ENCODE results near the gene TEDC1.
A peak's percentile ranks its signal among the peaks of the same experiment; 100 is the strongest.

TEDC1 gene

DNA sequence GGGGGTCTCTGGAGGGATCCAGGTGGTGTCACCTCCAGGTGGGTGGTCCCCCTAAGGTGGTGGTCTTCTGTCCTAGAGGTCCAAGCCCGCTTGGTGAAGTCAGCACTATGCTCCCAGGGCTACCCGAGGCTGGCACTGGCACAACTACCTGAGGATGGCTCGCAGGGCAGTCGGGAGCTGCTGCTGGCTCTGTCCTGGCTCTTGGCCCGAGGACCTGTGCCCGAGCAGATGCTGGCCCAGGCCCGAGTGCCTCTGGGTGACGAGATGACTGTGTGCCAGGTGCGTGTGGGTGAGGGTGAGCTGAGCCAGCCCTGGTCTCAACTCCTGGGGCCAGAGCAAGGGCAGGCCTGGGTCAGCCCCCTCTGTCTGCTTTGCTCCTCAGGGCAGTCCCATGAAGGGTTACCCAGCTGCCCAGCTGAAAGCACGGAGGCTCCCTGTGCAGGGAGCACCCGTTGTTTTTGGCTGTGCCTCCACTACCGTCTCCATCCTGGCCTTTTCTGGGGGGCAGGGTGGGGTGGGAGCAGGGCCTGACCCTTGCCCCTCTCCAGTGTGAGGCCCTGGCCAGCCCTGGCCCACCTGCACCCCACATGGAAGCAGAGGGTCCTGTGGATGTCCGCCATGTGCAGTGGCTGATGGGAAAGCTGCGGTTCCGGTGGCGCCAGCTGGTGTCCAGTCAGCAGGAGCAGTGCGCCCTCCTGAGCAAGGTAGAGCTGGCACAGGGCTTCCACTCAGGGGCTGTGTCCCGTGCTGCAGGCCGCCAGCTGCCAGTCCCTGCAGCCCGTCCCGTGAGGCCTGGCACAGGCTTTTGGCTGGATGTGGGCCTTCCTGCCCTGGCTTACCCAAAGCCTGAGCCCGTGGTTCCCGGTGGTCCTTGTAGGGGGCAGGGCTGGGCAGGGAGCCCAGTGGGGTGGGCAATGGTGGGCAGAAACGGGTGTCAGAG, 1.3 kb downstream of the TEDC1 start:
- DNase-seq: no peak
- H3K36me3 ChIP-seq (ENCODE audit: control insufficient read depth in 1 of 2, insufficient read depth in 2 of 2, low read depth in 1 of 2, low read length in 2 of 2): peaks cover 0 to 11% of the 10 kb centered on the region in 2 experiments
- peaks cover 1% of the 10 kb centered on the region for H3K79me1 ChIP-seq (replicated peaks; ENCODE audit: low read length, poor library complexity, severe bottlenecking)
- no peak overlapping the region for H3K14ac ChIP-seq (ENCODE audit: low read length in 2 of 2)
- H3K4me2 ChIP-seq (ENCODE audit: low read length, poor library complexity, severe bottlenecking): no peak overlapping the region
- H3K4ac ChIP-seq (ENCODE audit: low read depth in 1 of 2, low read length in 2 of 2): no peak overlapping the region
- no peaks in the 10 kb centered on the region for H3K9me3 ChIP-seq (ENCODE audit: control insufficient read depth, low read length)
- peaks cover 24% of the 10 kb centered on the region for H3K4me1 ChIP-seq (ENCODE audit: control insufficient read depth, insufficient read depth, low read depth, low read length)
- no peak overlapping the region for H4K8ac ChIP-seq (ENCODE audit: low read length)
- H2AK5ac ChIP-seq (ENCODE audit: low read length, severe bottlenecking): no peak overlapping the region
- H2BK15ac ChIP-seq (ENCODE audit: low read depth, poor library complexity, severe bottlenecking): no peak overlapping the region
- peaks cover 0 to 13% of the 10 kb centered on the region in 2 experiments for H3K27me3 ChIP-seq (ENCODE audit: control insufficient read depth in 1 of 2, insufficient read depth in 1 of 2, low read length in 2 of 2)
- H3K9ac ChIP-seq (ENCODE audit: low read length): no peak overlapping the region
- 92% methylated on average over 24 of the region's 24 CpGs for WGBS
- H2BK5ac ChIP-seq (ENCODE audit: low read depth, low read length, poor library complexity, severe bottlenecking): no peak overlapping the region
- no peak overlapping the region for H2BK120ac ChIP-seq (ENCODE audit: low read depth, low read length)
- H2AFZ ChIP-seq (ENCODE audit: low read depth, low read length): no peak overlapping the region
- no peak overlapping the region for H4K91ac ChIP-seq (ENCODE audit: low read length)
- no peak overlapping the region for H3K18ac ChIP-seq (ENCODE audit: low read depth in 1 of 2, low read length in 2 of 2)
- peak overlapping the region in 1 of 2 experiments; percentile 80 for H3K4me3 ChIP-seq (ENCODE audit: insufficient read depth in 1 of 2, low read depth in 1 of 2, low read length in 2 of 2)
- peak overlapping the region in 1 of 2 experiments; percentile 10 for H2BK12ac ChIP-seq (ENCODE audit: low read length in 2 of 2)
- H3K27ac ChIP-seq (ENCODE audit: low read length, poor library complexity, severe bottlenecking): no peak overlapping the region
- no peak overlapping the region for H3K23ac ChIP-seq (ENCODE audit: low read length in 2 of 2)

- H2AK5ac ChIP-seq (ENCODE audit: low read length, severe bottlenecking): no peak overlapping the region
- peaks cover 24% of the 10 kb centered on the region for H3K4me1 ChIP-seq (ENCODE audit: control insufficient read depth, insufficient read depth, low read depth, low read length)
- no peak overlapping the region for H3K27ac ChIP-seq (ENCODE audit: low read length, poor library complexity, severe bottlenecking)
- 91% methylated on average over 20 of the region's 20 CpGs for WGBS
- H3K79me1 ChIP-seq (replicated peaks; ENCODE audit: low read length, poor library complexity, severe bottlenecking): peaks cover 1% of the 10 kb centered on the region
- no peak overlapping the region for H3K4ac ChIP-seq (ENCODE audit: low read depth in 1 of 2, low read length in 2 of 2)
- no peak overlapping the region for H4K91ac ChIP-seq (ENCODE audit: low read length)
- H3K27me3 ChIP-seq (ENCODE audit: control insufficient read depth in 1 of 2, insufficient read depth in 1 of 2, low read length in 2 of 2): peaks cover 0 to 6% of the 10 kb centered on the region in 2 experiments
- no peak overlapping the region for H4K8ac ChIP-seq (ENCODE audit: low read length)
- no peak for DNase-seq
- no peak overlapping the region for H3K4me2 ChIP-seq (ENCODE audit: low read length, poor library complexity, severe bottlenecking)
- no peak overlapping the region for H3K9ac ChIP-seq (ENCODE audit: low read length)
- no peaks in the 10 kb centered on the region for H3K9me3 ChIP-seq (ENCODE audit: control insufficient read depth, low read length)
- H3K4me3 ChIP-seq (ENCODE audit: insufficient read depth in 1 of 2, low read depth in 1 of 2, low read length in 2 of 2): no peak overlapping the region
- H2BK15ac ChIP-seq (ENCODE audit: low read depth, poor library complexity, severe bottlenecking): no peak overlapping the region
- peaks cover 0 to 18% of the 10 kb centered on the region in 2 experiments for H3K36me3 ChIP-seq (ENCODE audit: control insufficient read depth in 1 of 2, insufficient read depth in 2 of 2, low read depth in 1 of 2, low read length in 2 of 2)
- H2BK120ac ChIP-seq (ENCODE audit: low read depth, low read length): no peak overlapping the region
- H3K18ac ChIP-seq (ENCODE audit: low read depth in 1 of 2, low read length in 2 of 2): no peak overlapping the region
- H2AFZ ChIP-seq (ENCODE audit: low read depth, low read length): no peak overlapping the region
- no peak overlapping the region for H3K14ac ChIP-seq (ENCODE audit: low read length in 2 of 2)
- no peak overlapping the region for H3K23ac ChIP-seq (ENCODE audit: low read length in 2 of 2)
- no peak overlapping the region for H2BK12ac ChIP-seq (ENCODE audit: low read length in 2 of 2)
- H2BK5ac ChIP-seq (ENCODE audit: low read depth, low read length, poor library complexity, severe bottlenecking): no peak overlapping the region
These were observed 2.2 kb downstream of the TEDC1 start for GRCh38 chr14:105492971-105493871.

GRCh38 chr14:105493921-105494605, 3.0 kb downstream of the TEDC1 start:
- Histone ChIP-seq H2BK15ac (ENCODE audit: low read depth, poor library complexity, severe bottlenecking) (no peak overlapping the region), H3K4me2 (ENCODE audit: low read length, poor library complexity, severe bottlenecking) (no peak overlapping the region), H3K27me3 (ENCODE audit: control insufficient read depth in 1 of 2, insufficient read depth in 1 of 2, low read length in 2 of 2) (no peaks in the 10 kb centered on the region), H3K9ac (ENCODE audit: low read length) (no peak overlapping the region), H2BK12ac (ENCODE audit: low read length in 2 of 2) (no peak overlapping the region), H3K36me3 (ENCODE audit: control insufficient read depth in 1 of 2, insufficient read depth in 2 of 2, low read depth in 1 of 2, low read length in 2 of 2) (peaks cover 0 to 18% of the 10 kb centered on the region in 2 experiments), H3K14ac (ENCODE audit: low read length in 2 of 2) (no peak overlapping the region), H3K4ac (ENCODE audit: low read depth in 1 of 2, low read length in 2 of 2) (no peak overlapping the region), H4K8ac (ENCODE audit: low read length) (no peak overlapping the region), H3K79me1 (replicated peaks; ENCODE audit: low read length, poor library complexity, severe bottlenecking) (peaks cover 1% of the 10 kb centered on the region), H2AK5ac (ENCODE audit: low read length, severe bottlenecking) (no peak overlapping the region), H3K4me3 (ENCODE audit: insufficient read depth in 1 of 2, low read depth in 1 of 2, low read length in 2 of 2) (no peak overlapping the region), H3K4me1 (ENCODE audit: control insufficient read depth, insufficient read depth, low read depth, low read length) (peaks cover 21% of the 10 kb centered on the region), H2BK120ac (ENCODE audit: low read depth, low read length) (no peak overlapping the region), H2BK5ac (ENCODE audit: low read depth, low read length, poor library complexity, severe bottlenecking) (no peak overlapping the region), H4K91ac (ENCODE audit: low read length) (no peak overlapping the region), H3K27ac (ENCODE audit: low read length, poor library complexity, severe bottlenecking) (no peak overlapping the region), H2AFZ (ENCODE audit: low read depth, low read length) (no peak overlapping the region), H3K18ac (ENCODE audit: low read depth in 1 of 2, low read length in 2 of 2) (no peak overlapping the region), H3K23ac (ENCODE audit: low read length in 2 of 2) (no peak overlapping the region), H3K9me3 (ENCODE audit: control insufficient read depth, low read length) (no peaks in the 10 kb centered on the region)
- 91% methylated on average over 14 of the region's 16 CpGs for WGBS
- DNase-seq: no peak
